Calu3 (cell line): ENCODE data around the gene ATG7. TPM values are rescaled to one million over a fixed set of nuclear protein-coding genes. Genes with fewer than 3 reads are reported as not detected.

Experiments
- BruUV-seq: library from RNA; stranded (reverse); fragments of 400-500 nt; replicated peaks from 2 replicates; lab custom pipeline; 2021; lab: Mats Ljungman, UMichigan
- CTCF ChIA-PET: fragments of 300-600 bp; sonication (Branson Sonifier 250); formaldehyde crosslinking; loops from one replicate; lab custom pipeline; 2022; ENCODE audit warnings: antibody characterized with exemption; lab: Charles Lee
- DNase-seq: peaks from one replicate; pipeline ENCODE4 v3.0.0; 2022
- H3K27ac Mint-ChIP-seq: one replicate; pipeline ENCODE4 v1.8.0; 2022; ENCODE audit warnings: mixed read lengths; ENCODE audit not compliant: unreplicated experiment
- H3K27me3 Mint-ChIP-seq: one replicate; pipeline ENCODE4 v1.8.0; 2022; ENCODE audit warnings: mixed read lengths; ENCODE audit not compliant: unreplicated experiment
- H3K36me3 Mint-ChIP-seq: one replicate; pipeline ENCODE4 v1.8.0; 2022; ENCODE audit warnings: mild to moderate bottlenecking, moderate library complexity, mixed read lengths; ENCODE audit not compliant: insufficient read depth, unreplicated experiment
- H3K4me1 Mint-ChIP-seq: one replicate; pipeline ENCODE4 v1.8.0; 2022; ENCODE audit warnings: mild to moderate bottlenecking, low read depth, mixed read lengths; ENCODE audit not compliant: unreplicated experiment
- H3K4me3 Mint-ChIP-seq: one replicate; pipeline ENCODE4 v1.8.0; 2022; ENCODE audit warnings: mild to moderate bottlenecking, low read depth, moderate library complexity, mixed read lengths; ENCODE audit not compliant: unreplicated experiment
- H3K9me3 Mint-ChIP-seq: one replicate; pipeline ENCODE4 v1.8.0; 2022; ENCODE audit warnings: low read depth, mixed read lengths; ENCODE audit not compliant: unreplicated experiment
- CTCF ChIP-seq: fragments of 200-600 bp; IDR thresholded peaks from one replicate; pipeline ENCODE4 v1.8.0; 2022; ENCODE audit warnings: antibody characterized with exemption; ENCODE audit not compliant: unreplicated experiment
- intact Hi-C: fragments of 100-400 bp; cut with micrococcal nuclease; formaldehyde crosslinking; loops from one replicate; pipeline ENCODE4 v1.10.0; 2022; ENCODE audit not compliant: unreplicated experiment
- total RNA-seq: library from RNA; stranded (reverse); gene quantifications from 2 replicates; pipeline ENCODE4 v1.2.3, GENCODE V29; 2022

The ATG7 gene
- total RNA-seq, 1 experiment from 2014 or later = 37.3 TPM

- DNase-seq = peak; percentile 59
- BruUV-seq = no TSS peak
- H3K36me3 Mint-ChIP-seq = peaks cover 41% of the 10 kb centered on the region
- H3K27ac Mint-ChIP-seq = peak overlapping the region; percentile 86
- H3K4me1 Mint-ChIP-seq = peaks cover 17% of the 10 kb centered on the region
- CTCF ChIA-PET = interaction anchor here (1.2 to 1.3 kb wide), 2 partner anchors 23 to 76 kb away, joined by 4 to 11 read pairs; partner anchors contain the start of gene VGLL4
- H3K4me3 Mint-ChIP-seq = peak overlapping the region; percentile 68
- TF ChIP-seq CTCF = no peak
- no peaks in the 10 kb centered on the region for H3K27me3 Mint-ChIP-seq
- intact Hi-C loops = no loop called here
- H3K9me3 Mint-ChIP-seq = no peaks in the 10 kb centered on the region
Observed at GRCh38 chr3:11567516-11568467, 295.6 kb downstream of the ATG7 start.

- CTCF ChIA-PET = interaction anchor here (0.8 to 1.3 kb wide), 3 partner anchors 22 to 148 kb away, joined by 4 to 11 read pairs (median 4); partner anchors contain the start of gene VGLL4
- Mint-ChIP-seq H3K27ac (peak overlapping the region; percentile 86), H3K4me3 (peak overlapping the region; percentile 68), H3K36me3 (peaks cover 43% of the 10 kb centered on the region), H3K9me3 (no peaks in the 10 kb centered on the region), H3K4me1 (peaks cover 17% of the 10 kb centered on the region), H3K27me3 (no peaks in the 10 kb centered on the region)
- no peak for TF ChIP-seq CTCF
- BruUV-seq = TSS peak; percentile 86
- DNase-seq = peak; percentile 76
- intact Hi-C loops = no loop called here
Observed at GRCh38 chr3:11568503-11569155, 296.4 kb downstream of the ATG7 start.

GRCh38 chr3:11569156-11569741, 297.1 kb downstream of the ATG7 start:
- DNase-seq = no peak
- intact Hi-C loops = no loop called here
- peak overlapping the region; percentile 68 for H3K4me3 Mint-ChIP-seq
- no peaks in the 10 kb centered on the region for H3K9me3 Mint-ChIP-seq
- H3K27ac Mint-ChIP-seq = peak overlapping the region; percentile 86
- no peaks in the 10 kb centered on the region for H3K27me3 Mint-ChIP-seq
- TF ChIP-seq CTCF = no peak
- CTCF ChIA-PET = interaction anchor here (0.8 kb wide), 1 partner anchor 147 kb away, joined by 4 read pairs; no protein-coding TSS in a partner anchor
- H3K4me1 Mint-ChIP-seq = peaks cover 17% of the 10 kb centered on the region
- no TSS peak for BruUV-seq
- peaks cover 43% of the 10 kb centered on the region for H3K36me3 Mint-ChIP-seq

GRCh38 chr3:11570251-11570650, 298.1 kb downstream of the ATG7 start:
- peaks cover 17% of the 10 kb centered on the region for H3K4me1 Mint-ChIP-seq
- BruUV-seq = no TSS peak

More at GRCh38 chr3:11570251-11570650, 298.1 kb downstream of the ATG7 start:
- H3K4me3 Mint-ChIP-seq = no peak overlapping the region
- H3K9me3 Mint-ChIP-seq = no peaks in the 10 kb centered on the region
- DNase-seq = no peak
- H3K27me3 Mint-ChIP-seq = no peaks in the 10 kb centered on the region
- CTCF ChIA-PET = no interaction called here
- TF ChIP-seq CTCF = no peak
- intact Hi-C loops = no loop called here
- H3K36me3 Mint-ChIP-seq = peaks cover 43% of the 10 kb centered on the region
- peak overlapping the region; percentile 22 for H3K27ac Mint-ChIP-seq
